Mesenchymal stem cell (in vitro differentiated cells and primary cell): ENCODE measurements around the gene DEDD.

Source experiments
- DNase-seq: peaks from one replicate; pipeline ENCODE4 v3.0.0-alpha.2; 2013
- H2AFZ ChIP-seq: one replicate; pipeline ENCODE4 v1.6.1; 2013; ENCODE audit warnings: low read depth, mild to moderate bottlenecking, control low read depth, inconsistent platforms, low read length, moderate library complexity
- H2AK5ac ChIP-seq: 2 replicates; pipeline ENCODE4 v1.6.1; 2013; ENCODE audit warnings: low read length, moderate library complexity, mild to moderate bottlenecking, inconsistent platforms; ENCODE audit not compliant: severe bottlenecking
- H2BK120ac ChIP-seq: one replicate; pipeline ENCODE4 v1.6.1; 2013; ENCODE audit warnings: low read depth, mild to moderate bottlenecking, inconsistent platforms, low read length, moderate library complexity
- H2BK12ac ChIP-seq, 2 experiments: one replicate each; pipeline ENCODE4 v1.6.1; 2013; ENCODE audit warnings: inconsistent platforms in 2 of 2, low read length in 2 of 2, mild to moderate bottlenecking in 2 of 2, moderate library complexity in 2 of 2, control low read depth in 1 of 2
- H2BK15ac ChIP-seq: one replicate; pipeline ENCODE4 v1.6.1; 2013; ENCODE audit warnings: mild to moderate bottlenecking, low read depth, inconsistent platforms; ENCODE audit not compliant: poor library complexity, severe bottlenecking
- H2BK5ac ChIP-seq: 2 replicates; pipeline ENCODE4 v1.6.1; 2013; ENCODE audit warnings: low read depth, mild to moderate bottlenecking, low read length, control low read depth, inconsistent platforms; ENCODE audit not compliant: poor library complexity, severe bottlenecking
- H3K14ac ChIP-seq, 2 experiments: one replicate each; pipeline ENCODE4 v1.6.1; 2013; ENCODE audit warnings: inconsistent platforms in 2 of 2, low read length in 2 of 2, control low read depth in 1 of 2, mild to moderate bottlenecking in 1 of 2, moderate library complexity in 1 of 2
- H3K18ac ChIP-seq, 2 experiments: one replicate each; pipeline ENCODE4 v1.6.1; 2013; ENCODE audit warnings: inconsistent platforms in 2 of 2, low read length in 2 of 2, control low read depth in 1 of 2, low read depth in 1 of 2, mild to moderate bottlenecking in 1 of 2
- H3K23ac ChIP-seq, 2 experiments: one replicate each; pipeline ENCODE4 v1.6.1; 2013; ENCODE audit warnings: inconsistent platforms in 2 of 2, low read length in 2 of 2, mild to moderate bottlenecking in 2 of 2, moderate library complexity in 2 of 2, control low read depth in 1 of 2
- H3K27ac ChIP-seq: 2 replicates; pipeline ENCODE4 v1.5.1; 2013; ENCODE audit warnings: mild to moderate bottlenecking, moderate library complexity, low read length, control low read depth, inconsistent platforms; ENCODE audit not compliant: poor library complexity, severe bottlenecking
- H3K27me3 ChIP-seq, 2 experiments: 2 replicates each; pipeline versions ENCODE4 v1.6.1 to v1.7.0; 2013; ENCODE audit warnings: low read length in 2 of 2, mild to moderate bottlenecking in 2 of 2, moderate library complexity in 2 of 2, control low read depth in 1 of 2, inconsistent platforms in 1 of 2; ENCODE audit not compliant: control insufficient read depth in 1 of 2, insufficient read depth in 1 of 2
- H3K36me3 ChIP-seq, 2 experiments: 2 replicates each; pipeline versions ENCODE4 v1.6.1 to v1.7.0; 2013; ENCODE audit warnings: low read length in 2 of 2, control low read depth in 1 of 2, inconsistent platforms in 1 of 2, low read depth in 1 of 2, mild to moderate bottlenecking in 1 of 2; ENCODE audit not compliant: insufficient read depth in 2 of 2, control insufficient read depth in 1 of 2
- H3K4ac ChIP-seq, 2 experiments: one replicate each; pipeline ENCODE4 v1.6.1; 2013; ENCODE audit warnings: inconsistent platforms in 2 of 2, low read length in 2 of 2, mild to moderate bottlenecking in 2 of 2, moderate library complexity in 2 of 2, control low read depth in 1 of 2, low read depth in 1 of 2
- H3K4me1 ChIP-seq: 2 replicates; pipeline ENCODE4 v1.6.1; 2013; ENCODE audit warnings: low read depth, low read length, control low read depth; ENCODE audit not compliant: control insufficient read depth, insufficient read depth
- H3K4me2 ChIP-seq: 2 replicates; pipeline ENCODE4 v1.6.1; 2013; ENCODE audit warnings: low read length, mild to moderate bottlenecking, inconsistent platforms; ENCODE audit not compliant: poor library complexity, severe bottlenecking
- H3K4me3 ChIP-seq, 2 experiments: 2 replicates each; pipeline versions ENCODE4 v1.5.1 to v1.7.0; 2013; ENCODE audit warnings: low read length in 2 of 2, mild to moderate bottlenecking in 2 of 2, control low read depth in 1 of 2, low read depth in 1 of 2; ENCODE audit not compliant: insufficient read depth in 1 of 2
- H3K79me1 ChIP-seq: replicated peaks from 2 replicates; pipeline ENCODE4 v1.6.1; 2013; ENCODE audit warnings: mild to moderate bottlenecking, control low read depth, low read length, inconsistent platforms; ENCODE audit not compliant: poor library complexity, severe bottlenecking
- H3K9ac ChIP-seq: 2 replicates; pipeline ENCODE4 v1.7.0; 2013; ENCODE audit warnings: mild to moderate bottlenecking, low read length, moderate library complexity
- H3K9me3 ChIP-seq: 2 replicates; pipeline ENCODE4 v1.7.0; 2013; ENCODE audit warnings: mild to moderate bottlenecking, low read length; ENCODE audit not compliant: control insufficient read depth
- H4K8ac ChIP-seq: one replicate; pipeline ENCODE4 v1.6.1; 2013; ENCODE audit warnings: inconsistent platforms, mild to moderate bottlenecking, low read length, moderate library complexity
- H4K91ac ChIP-seq: one replicate; pipeline ENCODE4 v1.6.1; 2013; ENCODE audit warnings: mild to moderate bottlenecking, low read length, inconsistent platforms
- WGBS: methylation state at CpG from one replicate; pipeline ENCODE4 v1.1.7; 2013; ENCODE audit warnings: mixed read lengths; 5-methylcytosine and 5-hydroxymethylcytosine counted together

The DEDD gene

DNA sequence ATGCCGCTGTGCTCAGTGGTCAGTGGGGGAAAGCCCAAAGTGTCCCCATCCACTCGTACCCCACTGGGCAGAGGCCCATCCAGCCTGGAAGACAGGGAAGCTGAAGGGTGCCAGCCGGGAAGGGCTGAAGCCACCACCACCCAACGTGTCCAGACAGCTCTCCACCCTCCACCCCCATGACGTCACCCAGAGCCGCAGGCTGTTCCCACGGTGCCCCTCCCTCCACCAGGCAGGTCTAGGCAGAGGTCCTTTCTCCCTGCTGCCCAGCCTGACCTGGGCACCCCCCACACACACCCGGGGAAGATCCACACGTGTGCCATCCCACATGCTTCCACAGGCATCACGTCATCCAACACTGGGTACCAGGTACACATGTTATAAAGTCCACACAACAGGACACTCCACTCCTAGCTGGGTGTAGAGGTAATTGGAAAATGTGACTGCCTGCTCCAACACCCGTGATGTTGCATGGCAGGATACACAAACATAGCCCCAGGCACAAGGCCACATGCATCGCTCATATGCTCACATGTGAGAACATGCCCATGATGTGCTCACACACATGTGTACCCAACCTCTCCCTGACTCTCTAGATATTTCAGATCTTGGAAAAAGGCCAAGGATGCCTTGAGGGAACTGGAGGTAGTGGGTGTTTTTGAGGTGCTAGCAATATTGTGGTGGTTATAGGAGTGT is 57.6 kb downstream of the DEDD start:
- Histone ChIP-seq H3K23ac (no peak overlapping the region), H3K4me2 (no peak overlapping the region), H2BK15ac (no peak overlapping the region), H4K8ac (no peak overlapping the region), H3K27me3 (no peaks in the 10 kb centered on the region), H3K27ac (no peak overlapping the region), H3K14ac (peak overlapping the region in 1 of 2 experiments; percentile 41), H3K9me3 (no peaks in the 10 kb centered on the region), H4K91ac (peak overlapping the region; percentile 67), H3K9ac (no peak overlapping the region), H3K18ac (no peak overlapping the region), H3K4me1 (no peaks in the 10 kb centered on the region), H3K36me3 (no peaks in the 10 kb centered on the region), H3K4ac (peak overlapping the region in 1 of 2 experiments; percentile 27), H2AK5ac (no peak overlapping the region), H3K4me3 (peak overlapping the region in 1 of 2 experiments; percentile 11), H2BK12ac (no peak overlapping the region), H2BK120ac (no peak overlapping the region), H2BK5ac (no peak overlapping the region), H3K79me1 (no peaks in the 10 kb centered on the region), H2AFZ (no peak overlapping the region)
- DNase-seq, result no peak
- WGBS, result 87% methylated on average over 10 of the region's 12 CpGs

GRCh38 chr1:161073474-161074121 is 58.9 kb downstream of the DEDD start:
- no peak for DNase-seq

GRCh38 chr1:161072751-161073449 is 59.6 kb downstream of the DEDD start:
- no peak overlapping the region for H3K23ac ChIP-seq
- no peak overlapping the region for H2BK15ac ChIP-seq
- peaks cover 0 to 4% of the 10 kb centered on the region in 2 experiments for H3K27me3 ChIP-seq
- no peak overlapping the region for H3K4ac ChIP-seq
- H3K4me3 ChIP-seq, result no peak overlapping the region
- WGBS, result 96% methylated on average over 19 of the region's 19 CpGs
- H3K4me1 ChIP-seq, result no peaks in the 10 kb centered on the region
- no peak overlapping the region for H3K18ac ChIP-seq
- no peak overlapping the region for H4K91ac ChIP-seq
- H3K9ac ChIP-seq, result no peak overlapping the region
- H3K4me2 ChIP-seq, result no peak overlapping the region
- H3K79me1 ChIP-seq, result no peaks in the 10 kb centered on the region
- no peak overlapping the region for H4K8ac ChIP-seq
- H3K9me3 ChIP-seq, result no peaks in the 10 kb centered on the region
- H3K14ac ChIP-seq, result no peak overlapping the region
- no peak overlapping the region for H2AK5ac ChIP-seq
- H2AFZ ChIP-seq, result no peak overlapping the region
- no peak overlapping the region for H2BK120ac ChIP-seq
- H3K27ac ChIP-seq, result no peak overlapping the region
- no peaks in the 10 kb centered on the region for H3K36me3 ChIP-seq
- DNase-seq, result no peak
- H2BK12ac ChIP-seq, result no peak overlapping the region
- no peak overlapping the region for H2BK5ac ChIP-seq

More at GRCh38 chr1:161073474-161074121, 58.9 kb downstream of the DEDD start:
- Histone ChIP-seq H3K14ac (no peak overlapping the region), H2BK5ac (no peak overlapping the region), H2AFZ (no peak overlapping the region), H3K4me1 (no peaks in the 10 kb centered on the region), H2BK15ac (no peak overlapping the region), H4K91ac (peak overlapping the region; percentile 3), H3K4me2 (no peak overlapping the region), H3K23ac (no peak overlapping the region), H2AK5ac (no peak overlapping the region), H3K4me3 (no peak overlapping the region), H3K4ac (no peak overlapping the region), H2BK12ac (peak overlapping the region in 1 of 2 experiments; percentile 11), H3K9me3 (no peaks in the 10 kb centered on the region), H2BK120ac (no peak overlapping the region), H3K27me3 (no peaks in the 10 kb centered on the region), H3K36me3 (no peaks in the 10 kb centered on the region), H3K9ac (no peak overlapping the region), H3K27ac (no peak overlapping the region), H3K18ac (no peak overlapping the region), H4K8ac (peak overlapping the region; percentile 32), H3K79me1 (no peaks in the 10 kb centered on the region)
- WGBS, result 71% methylated on average over 7 of the region's 7 CpGs

DNA sequence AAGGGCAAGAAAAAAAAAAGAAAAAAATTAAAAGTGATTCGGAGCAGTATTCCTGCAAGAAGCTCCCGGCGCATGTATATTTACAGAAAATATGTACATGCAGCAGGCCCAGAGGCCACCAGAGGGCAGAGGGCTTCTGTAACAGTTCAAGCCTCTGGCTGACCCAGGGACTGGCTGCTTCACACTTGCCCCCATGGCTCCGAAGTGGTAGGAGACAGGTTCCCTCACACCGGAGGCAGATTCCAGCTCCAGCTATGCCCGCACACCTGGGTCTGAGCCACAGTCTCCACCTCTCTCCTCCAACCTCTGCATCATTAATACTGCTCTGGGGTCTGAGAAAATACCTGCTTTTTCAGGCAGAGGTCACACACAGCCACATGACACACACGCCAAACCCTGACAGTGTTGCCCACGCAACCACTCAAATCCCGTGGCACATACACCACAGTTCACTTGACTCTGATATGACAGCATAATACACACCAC is 60.5 kb downstream of the DEDD start:
- Histone ChIP-seq H2AK5ac (no peak overlapping the region), H3K27me3 (peaks cover 0 to 7% of the 10 kb centered on the region in 2 experiments), H4K91ac (no peak overlapping the region), H3K14ac (peak overlapping the region in 1 of 2 experiments; percentile 9), H3K18ac (no peak overlapping the region), H2BK12ac (no peak overlapping the region), H3K27ac (no peak overlapping the region), H3K23ac (no peak overlapping the region), H2BK5ac (no peak overlapping the region), H2AFZ (no peak overlapping the region), H3K4me2 (no peak overlapping the region), H3K4ac (no peak overlapping the region), H3K4me1 (no peaks in the 10 kb centered on the region), H3K9me3 (no peaks in the 10 kb centered on the region), H2BK120ac (no peak overlapping the region), H2BK15ac (no peak overlapping the region), H3K36me3 (no peaks in the 10 kb centered on the region), H3K79me1 (no peaks in the 10 kb centered on the region), H3K4me3 (no peak overlapping the region), H3K9ac (no peak overlapping the region), H4K8ac (no peak overlapping the region)
- 79% methylated on average over 9 of the region's 9 CpGs for WGBS
- peak; percentile 49 for DNase-seq
